T-cell (primary cell): ENCODE data around the gene PADI2. TPM values are rescaled to one million over a fixed set of nuclear protein-coding genes. Genes with fewer than 3 reads are reported as not detected.

ENCODE experiments used
- ATAC-seq, 4 experiments: fragments of 200-7000 bp in 3 of 4; fragments of 150-1000 bp in 1 of 4; cut with Tn5 transposase; replicated peaks in 1 of 4; 1 replicate in 3 of 4; 2 replicates in 1 of 4; pipeline ENCODE4 v1.10.0; 2021; ENCODE audit warnings: moderate library complexity in 3 of 4, mild to moderate bottlenecking in 2 of 4, moderate number of reproducible peaks in 1 of 4
- CTCF ChIA-PET, 2 donors: fragments of 300-600 bp; sonication (Branson Sonifier 250); formaldehyde crosslinking; loops; one replicate each; lab custom pipeline; 2022; ENCODE audit warnings: antibody characterized with exemption in 2 of 2; lab: Charles Lee
- POLR2A ChIA-PET, 2 donors: fragments of 300-600 bp; sonication (Branson Sonifier 250); formaldehyde crosslinking; loops; one replicate each; lab custom pipeline; 2022; ENCODE audit warnings: antibody characterized with exemption in 2 of 2; lab: Charles Lee
- DNase-seq, 35 experiments: peaks; one replicate each; pipeline versions ENCODE4 v3.0.0 to v3.0.0-alpha.2; 2013 to 2023
- H3K27ac ChIP-seq: one replicate; pipeline ENCODE4 v1.5.1; 2013; ENCODE audit warnings: low read length
- H3K27me3 ChIP-seq, 2 experiments: replicated peaks in 1 of 2; 1 replicate in 1 of 2; 2 replicates in 1 of 2; pipeline versions ENCODE4 v1.6.1 to v1.7.0; 2013; ENCODE audit warnings: low read length in 1 of 2, mixed read lengths in 1 of 2; ENCODE audit not compliant: control insufficient read depth in 2 of 2, insufficient read depth in 2 of 2; ENCODE audit errors: extremely low read depth in 1 of 2
- H3K36me3 ChIP-seq, 2 donors: 1 replicate in 1 of 2; 2 replicates in 1 of 2; pipeline versions ENCODE4 v1.6.1 to v1.7.0; 2013; ENCODE audit warnings: low read length in 1 of 2; ENCODE audit not compliant: control insufficient read depth in 2 of 2, insufficient read depth in 1 of 2; ENCODE audit errors: extremely low read depth in 1 of 2
- H3K4me1 ChIP-seq, 2 experiments: 1 replicate in 1 of 2; 2 replicates in 1 of 2; pipeline versions ENCODE4 v1.6.1 to v1.7.0; 2013; ENCODE audit warnings: low read length in 2 of 2, mixed read lengths in 1 of 2; ENCODE audit not compliant: insufficient read depth in 2 of 2, control insufficient read depth in 1 of 2; ENCODE audit errors: extremely low read depth in 1 of 2
- H3K4me3 ChIP-seq, 2 donors: 1 replicate in 1 of 2; 2 replicates in 1 of 2; pipeline versions ENCODE4 v1.5.1 to v1.7.0; 2013; ENCODE audit warnings: mild to moderate bottlenecking in 2 of 2, low read length in 1 of 2, moderate library complexity in 1 of 2; ENCODE audit not compliant: control insufficient read depth in 1 of 2; ENCODE audit errors: extremely low read depth in 1 of 2
- H3K9me3 ChIP-seq: 2 replicates; pipeline ENCODE4 v1.7.0; 2013
- H3K27ac Mint-ChIP-seq, 2 donors: one replicate each; pipeline ENCODE4 v1.8.0; 2020 to 2021; ENCODE audit warnings: mild to moderate bottlenecking in 2 of 2, mixed read lengths in 2 of 2
- H3K27me3 Mint-ChIP-seq, 2 donors: one replicate each; pipeline ENCODE4 v1.8.0; 2021 to 2022; ENCODE audit warnings: mixed read lengths in 2 of 2
- H3K36me3 Mint-ChIP-seq: one replicate; pipeline ENCODE4 v1.8.0; 2021; ENCODE audit warnings: mixed read lengths
- H3K4me1 Mint-ChIP-seq, 3 donors: one replicate each; pipeline ENCODE4 v1.8.0; 2020 to 2022; ENCODE audit warnings: mixed read lengths in 3 of 3, mild to moderate bottlenecking in 1 of 3
- H3K4me3 Mint-ChIP-seq, 3 donors: one replicate each; pipeline ENCODE4 v1.8.0; 2020 to 2022; ENCODE audit warnings: mild to moderate bottlenecking in 3 of 3, mixed read lengths in 3 of 3, moderate library complexity in 3 of 3
- H3K9me3 Mint-ChIP-seq, 3 donors: one replicate each; pipeline ENCODE4 v1.8.0; 2020 to 2022; ENCODE audit warnings: mixed read lengths in 3 of 3
- WGBS: methylation state at CpG from one replicate; pipeline ENCODE4 v1.1.5; 2013; ENCODE audit warnings: missing lambda C conversion rate; ENCODE audit not compliant: insufficient coverage; 5-methylcytosine and 5-hydroxymethylcytosine counted together
- total RNA-seq, 35 experiments: library from RNA in 6 of 35; stranded (reverse) in 6 of 35; fragments of 120-200 nt in 1 of 35; gene quantifications; one replicate each; pipeline versions ENCODE4 v1.2.1 to v1.2.4 and lab custom pipeline; 2013 to 2026

PADI2 gene
- total RNA-seq, 5 donors from 2014 or later (not counting 1 experiment from before 2014, with no cell fraction given) = 0.23 to 0.35 (median 0.30) TPM; not detected in 2

GRCh38 chr1:17017435-17017834, 101.8 kb downstream of the PADI2 start:
- Histone ChIP-seq H3K4me1 (no peaks in the 10 kb centered on the region), H3K27ac (no peak overlapping the region), H3K4me3 (no peak overlapping the region), H3K27me3 (no peaks in the 10 kb centered on the region), H3K36me3 (peaks cover 9 to 48% of the 10 kb centered on the region in 2 donors), H3K9me3 (no peaks in the 10 kb centered on the region)
- peaks cover 0 to 3% (median 0%) of the 10 kb centered on the region in 3 donors for H3K4me1 Mint-ChIP-seq
- ChIA-PET CTCF (no interaction called here), POLR2A (interaction anchor here in 1 of 2 donors (0.7 kb wide), 1 partner anchor 60 kb away, joined by 7 read pairs; no protein-coding TSS in a partner anchor)
- no peaks in the 10 kb centered on the region for H3K27me3 Mint-ChIP-seq
- H3K36me3 Mint-ChIP-seq = peaks cover 35% of the 10 kb centered on the region
- H3K27ac Mint-ChIP-seq = no peak overlapping the region
- no peak overlapping the region for H3K4me3 Mint-ChIP-seq
- H3K9me3 Mint-ChIP-seq = no peaks in the 10 kb centered on the region
- WGBS = 93% methylated on average over 4 of the region's 7 CpGs
- DNase-seq = no peak
- ATAC-seq = no peak

Other genes with a start within 250 kb of the PADI2 start
- 1,000 to 10,000 TPM; 2,148 to 4,743 (median 3,650) TPM for gene RNU1-2, start 223.5 kb downstream of the PADI2 start, total RNA-seq
- 100 to 1,000 TPM in 1 of 5 donors, 10 to 100 TPM in 4; 59.3 to 104 (median 86.4) TPM for gene CROCC, start 197.5 kb downstream of the PADI2 start, total RNA-seq
- not detected for gene MFAP2, start 138.8 kb downstream of the PADI2 start, total RNA-seq
- 10 to 100 TPM; 39.4 to 65.5 (median 58.2) TPM for gene ATP13A2, start 107.5 kb downstream of the PADI2 start, total RNA-seq
- 10 to 100 TPM; 46.2 to 61.7 (median 57.6) TPM for gene SDHB, start 65.4 kb downstream of the PADI2 start, total RNA-seq
- not detected for gene PADI1, start 85.7 kb upstream of the PADI2 start, total RNA-seq
- not detected for gene PADI3, start 129.6 kb upstream of the PADI2 start, total RNA-seq
- gene PADI4, start 188.7 kb upstream of the PADI2 start, total RNA-seq = 1 to 10 TPM in 3 of 5 donors, under 1 TPM in 2; 0.33 to 1.2 (median 1.0) TPM